ENCODE results near the gene MCM5. TPM values are rescaled to one million over a fixed set of nuclear protein-coding genes. Genes with fewer than 3 reads are reported as not detected.
"Not testable (repeated sequence)": the region's sequence is repeated elsewhere in the genome, so short reads cannot be mapped to it uniquely, and the experiment has no call there.

Gene MCM5
- polyA plus RNA-seq, 3 donors: 63.6 to 69.0 (median 64.1) TPM

DNA sequence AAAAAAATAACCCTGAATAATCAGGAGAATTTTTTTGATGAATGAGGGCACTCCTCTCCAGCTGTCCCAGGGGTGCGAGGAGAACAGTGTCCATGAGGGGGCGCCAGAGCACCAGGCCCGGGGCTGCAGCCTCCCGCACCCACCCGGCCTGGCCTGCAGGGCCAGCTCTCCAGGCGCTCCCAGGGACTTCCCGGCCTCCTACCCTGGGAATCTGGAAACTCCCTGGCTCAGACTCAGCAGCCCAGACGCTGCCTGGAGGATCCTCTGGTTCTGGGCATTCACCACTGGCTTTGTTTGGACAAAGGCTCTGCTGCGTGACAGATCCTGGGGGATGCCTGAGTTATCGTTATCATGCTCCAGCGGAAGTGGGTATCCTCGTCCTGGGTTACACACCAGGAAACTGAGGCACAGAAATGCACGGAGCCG is 31.0 kb downstream of the MCM5 start:
- DNase-seq (ENCODE audit: low read depth in 3 of 3, low spot score in 2 of 3): peak; percentile 36 to 57 (median 57)

DNA sequence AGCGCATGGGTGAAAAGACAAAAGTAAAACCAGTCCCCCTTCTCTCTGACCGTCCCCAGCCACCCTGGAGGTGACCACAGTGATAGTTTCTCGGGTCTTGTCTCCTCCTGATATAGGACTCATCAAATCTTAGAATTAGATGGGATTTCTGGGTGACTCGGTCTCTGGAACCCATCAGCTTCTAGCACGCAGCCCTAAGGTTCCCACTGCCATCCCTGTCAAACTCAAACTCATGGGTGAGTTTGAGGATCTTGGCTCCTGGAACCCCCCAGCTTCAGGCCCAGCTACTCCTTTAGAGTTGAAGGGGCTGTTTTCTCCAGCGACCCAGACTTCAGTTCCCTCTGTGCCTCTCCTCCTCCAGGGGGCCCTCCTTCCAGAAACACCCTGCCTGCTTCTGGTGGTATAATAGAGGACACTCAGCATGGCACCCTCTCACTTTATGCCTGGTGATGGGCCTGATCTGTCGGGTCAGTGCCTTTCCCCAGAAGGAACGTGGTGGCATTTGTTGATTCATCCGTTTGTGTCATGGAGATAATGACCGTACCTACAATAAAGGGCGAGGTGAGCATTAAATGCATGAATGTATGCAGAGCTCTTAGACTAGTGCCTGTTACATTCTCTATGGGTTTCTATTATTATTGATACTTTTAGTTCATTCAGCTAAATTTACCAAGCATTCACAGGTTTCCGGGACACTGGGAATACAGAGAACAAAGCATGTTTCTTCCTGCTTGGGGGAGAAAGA is 31.7 kb downstream of the MCM5 start:
- DNase-seq (ENCODE audit: low read depth in 3 of 3, low spot score in 2 of 3): no peak

DNA sequence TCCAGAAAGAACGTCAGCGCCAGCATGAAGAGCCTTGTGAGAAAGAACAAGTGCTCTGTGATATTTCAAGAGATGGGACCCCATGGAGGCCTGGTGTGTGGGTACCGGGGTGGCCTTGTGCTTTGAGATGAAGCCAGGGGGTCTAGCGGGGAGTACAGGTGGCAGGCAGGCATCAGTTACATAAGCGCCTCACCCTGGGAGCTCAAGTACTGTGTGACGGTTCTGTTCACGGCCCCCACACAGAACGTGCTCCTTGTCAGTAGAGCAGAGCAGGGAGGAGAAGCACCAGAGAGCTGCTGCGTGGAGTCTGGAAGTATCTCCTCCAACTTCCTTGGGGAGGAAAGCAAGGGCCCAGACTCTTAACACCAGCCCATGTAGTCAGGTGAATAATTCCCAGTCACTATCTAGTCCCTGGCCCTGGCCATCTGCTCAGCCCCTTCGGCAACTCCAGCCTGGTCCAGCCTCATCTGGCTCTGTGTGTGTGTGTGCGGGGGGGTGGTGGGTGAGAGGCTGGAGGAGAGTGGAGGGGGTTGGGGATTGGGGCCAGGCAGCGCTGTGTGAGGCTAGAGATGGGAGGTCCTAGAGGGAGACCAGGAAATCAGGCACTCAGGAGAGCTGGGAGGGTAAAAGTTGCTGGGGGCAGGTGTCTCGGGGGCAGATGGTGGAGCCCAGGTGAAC is 32.4 kb downstream of the MCM5 start:
- no peak for DNase-seq (ENCODE audit: low read depth in 3 of 3, low spot score in 2 of 3)

DNA sequence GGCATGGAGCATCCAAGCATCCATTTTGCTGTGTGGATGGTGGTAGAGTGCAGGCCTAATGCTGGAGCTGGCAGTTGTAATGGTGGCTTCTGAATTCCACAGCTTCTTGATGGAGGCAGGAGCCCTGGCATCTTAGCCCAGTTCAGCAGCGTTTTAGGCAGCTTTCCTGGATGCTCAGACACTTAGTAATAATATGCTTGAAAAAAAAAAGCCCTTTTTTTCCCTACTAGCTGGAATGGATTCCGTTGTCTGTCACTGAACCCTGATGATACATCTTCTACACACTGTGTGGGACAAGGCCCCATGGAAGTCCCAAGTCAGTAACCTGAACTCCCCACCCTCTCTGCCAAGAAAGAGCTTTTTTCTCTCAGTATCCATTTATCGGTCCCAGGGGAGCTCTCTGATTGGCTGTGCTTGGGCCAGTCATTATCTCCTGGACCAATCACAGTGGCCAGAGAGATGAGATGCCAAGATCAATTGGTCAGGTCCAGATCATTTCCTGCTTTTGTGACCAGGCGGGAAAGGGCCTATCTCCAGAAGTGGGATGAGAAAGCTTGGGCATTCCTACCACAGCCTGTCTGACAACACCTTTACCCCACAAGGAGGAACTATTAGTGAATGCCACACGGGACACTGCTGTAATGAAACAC is 34.2 kb downstream of the MCM5 start:
- no peak for DNase-seq (ENCODE audit: low read depth in 3 of 3, low spot score in 2 of 3)

DNA sequence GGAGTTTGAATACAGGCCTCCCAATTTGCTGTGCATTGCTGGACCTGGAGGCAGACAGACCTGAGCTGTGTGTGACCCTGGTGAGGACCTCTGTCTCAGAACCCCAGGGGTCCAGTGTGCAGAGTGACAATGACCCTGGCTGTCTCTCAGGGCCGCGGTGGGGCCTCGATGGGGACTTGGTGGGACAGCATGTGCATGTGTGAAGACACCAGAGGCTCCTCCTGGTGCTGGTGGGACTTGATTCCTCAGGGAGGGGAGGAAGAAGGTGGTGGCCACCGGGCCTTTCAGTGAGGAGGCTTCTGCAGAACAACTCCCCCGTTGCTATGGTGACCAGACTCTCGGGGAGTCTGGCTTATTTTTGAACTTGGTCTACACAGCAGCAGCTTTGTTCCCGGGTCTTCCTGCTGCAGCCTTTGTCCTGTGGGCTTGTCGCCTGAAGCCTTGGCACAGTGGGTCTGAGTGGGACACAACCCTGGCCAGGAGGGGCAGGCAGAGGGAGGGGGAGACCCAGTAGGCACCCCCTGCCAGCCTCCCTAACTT is 35.3 kb downstream of the MCM5 start:
- no peak for DNase-seq (ENCODE audit: low read depth in 3 of 3, low spot score in 2 of 3)

DNA sequence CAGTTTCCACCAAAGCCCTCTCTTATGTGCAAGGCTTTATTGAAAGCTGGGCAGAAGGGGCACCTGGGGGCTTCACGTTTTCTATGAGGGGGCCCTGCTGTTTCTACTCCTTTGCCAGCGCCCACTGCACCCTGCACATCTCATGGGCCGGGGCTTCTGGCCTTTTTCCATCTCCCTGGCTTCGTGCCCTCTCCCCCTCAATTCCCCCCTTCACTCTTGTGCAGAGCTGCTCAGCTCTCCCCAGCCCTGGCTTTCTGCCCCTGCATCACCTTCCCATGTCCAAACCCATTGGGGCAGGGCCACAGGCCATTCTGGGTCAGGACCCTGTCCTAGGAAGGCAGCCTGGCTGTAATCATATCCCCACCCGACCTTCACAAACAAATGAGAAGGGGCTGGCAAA is 36.5 kb downstream of the MCM5 start:
- no peak for DNase-seq (ENCODE audit: low read depth in 3 of 3, low spot score in 2 of 3)

DNA sequence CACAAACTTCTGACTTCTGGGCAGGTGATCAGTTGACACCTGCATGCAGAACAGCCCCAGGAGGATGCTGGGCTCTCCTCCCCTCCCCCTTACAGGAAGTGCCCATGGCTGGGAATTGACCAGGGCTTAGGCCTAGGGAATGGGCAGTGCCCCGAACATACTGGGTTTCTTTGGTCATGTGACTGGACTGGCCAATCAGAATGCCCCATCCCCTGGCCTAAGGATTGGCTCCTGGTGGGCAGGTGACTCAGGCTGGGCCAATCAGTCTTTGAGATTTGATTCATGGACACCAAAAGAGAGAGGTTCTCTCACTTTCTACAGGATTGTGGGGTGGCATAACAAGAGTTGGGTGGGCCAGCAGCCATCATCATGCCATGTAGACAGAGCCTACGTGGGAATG is 37.1 kb downstream of the MCM5 start:
- DNase-seq (ENCODE audit: low read depth in 3 of 3, low spot score in 2 of 3): no peak

DNA sequence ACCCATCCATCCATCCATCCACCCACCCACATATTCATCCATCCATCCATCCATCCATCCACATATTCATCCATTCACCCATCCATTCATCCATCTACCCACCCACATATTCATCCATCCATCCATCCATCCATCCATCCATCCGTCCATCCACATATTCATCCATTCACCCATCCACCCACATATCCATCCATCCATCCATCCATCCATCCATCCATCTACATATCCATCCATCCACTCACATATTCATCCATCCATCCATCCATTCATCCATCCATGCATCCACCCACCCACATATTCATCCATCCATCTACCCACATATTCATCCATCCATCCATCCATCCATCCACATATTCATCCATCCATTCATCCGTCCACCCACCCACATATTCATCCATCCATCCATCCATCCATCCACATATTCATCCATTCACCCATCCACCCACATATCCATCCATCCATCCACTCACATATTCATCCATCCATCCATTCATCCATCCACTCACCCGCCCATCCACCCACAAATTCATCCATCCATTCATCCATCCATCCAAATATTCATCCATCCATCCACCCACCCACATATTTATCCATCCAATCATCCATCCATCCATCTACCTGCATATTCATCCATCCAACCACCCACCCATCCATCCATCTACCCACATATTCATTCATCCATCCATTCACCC is 38.9 kb downstream of the MCM5 start:
- DNase-seq (ENCODE audit: low read depth in 3 of 3, low spot score in 2 of 3): not testable (repeated sequence)

DNA sequence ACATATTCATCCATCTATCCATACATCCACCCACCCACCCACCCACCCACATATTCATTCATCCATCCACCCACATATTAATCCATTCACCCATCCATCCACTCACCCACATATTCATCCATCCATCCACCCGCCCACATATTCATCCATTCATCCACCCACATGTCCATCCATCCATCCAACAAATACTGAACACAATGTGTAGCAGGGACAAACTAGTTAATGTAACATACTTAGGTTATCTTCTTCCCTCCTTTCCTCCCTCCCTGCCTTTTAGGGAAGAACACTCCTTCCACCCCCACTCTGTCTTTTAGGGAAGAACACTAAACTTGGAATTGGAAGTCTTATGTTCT is 39.4 kb downstream of the MCM5 start:
- DNase-seq (ENCODE audit: low read depth in 3 of 3, low spot score in 2 of 3): no peak

DNA sequence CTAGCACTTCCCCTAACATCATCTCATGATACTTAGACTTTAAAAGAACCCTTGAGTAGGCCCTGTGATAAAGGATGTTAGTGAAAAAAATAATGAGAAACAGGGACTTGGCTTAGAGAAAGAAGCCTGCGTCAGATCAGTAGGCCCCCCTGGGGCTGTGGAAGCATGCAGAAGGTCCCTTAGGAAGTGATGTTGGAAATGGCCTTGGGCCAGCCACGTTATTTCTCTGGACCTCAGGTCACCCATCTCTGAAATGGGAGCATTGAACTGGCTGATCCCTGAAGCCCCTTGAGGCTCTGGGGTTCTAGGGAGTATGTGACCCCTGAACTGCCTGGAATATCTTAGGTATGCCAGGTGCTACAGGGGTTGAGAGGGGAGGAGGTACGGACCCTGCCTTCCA is 40.2 kb downstream of the MCM5 start:
- no peak for DNase-seq (ENCODE audit: low read depth in 3 of 3, low spot score in 2 of 3)

DNA sequence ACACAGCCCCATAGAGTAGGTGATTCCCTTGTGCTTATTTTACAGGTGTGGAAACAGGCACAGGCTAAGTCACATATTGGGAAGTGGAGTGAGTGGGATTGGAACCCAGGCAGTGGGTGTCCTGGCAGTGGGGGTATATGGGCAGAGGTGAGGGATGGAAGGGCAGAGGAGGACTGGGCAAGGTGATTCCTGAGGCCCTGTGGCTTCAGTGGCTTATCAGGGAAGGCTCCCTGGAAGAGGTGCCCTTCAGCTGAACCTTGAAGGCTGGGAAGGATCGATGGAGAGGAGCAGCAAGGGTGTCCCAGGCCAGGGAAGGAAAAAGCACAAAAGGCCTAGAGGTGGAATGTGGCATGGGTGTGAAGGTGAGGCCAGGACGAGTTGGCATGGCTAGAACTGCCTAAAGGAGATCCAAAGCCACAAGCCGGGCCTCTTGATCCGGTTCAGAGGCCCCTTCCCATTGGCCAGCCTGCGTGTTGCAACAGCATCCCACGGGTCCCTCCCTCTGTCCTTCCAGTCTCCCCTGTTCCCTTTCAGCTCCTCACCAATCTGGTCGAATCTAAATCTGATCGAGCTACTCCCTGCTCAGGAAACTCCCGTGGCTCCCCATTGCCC is 41.7 kb downstream of the MCM5 start:
- no peak for DNase-seq (ENCODE audit: low read depth in 3 of 3, low spot score in 2 of 3)

DNA sequence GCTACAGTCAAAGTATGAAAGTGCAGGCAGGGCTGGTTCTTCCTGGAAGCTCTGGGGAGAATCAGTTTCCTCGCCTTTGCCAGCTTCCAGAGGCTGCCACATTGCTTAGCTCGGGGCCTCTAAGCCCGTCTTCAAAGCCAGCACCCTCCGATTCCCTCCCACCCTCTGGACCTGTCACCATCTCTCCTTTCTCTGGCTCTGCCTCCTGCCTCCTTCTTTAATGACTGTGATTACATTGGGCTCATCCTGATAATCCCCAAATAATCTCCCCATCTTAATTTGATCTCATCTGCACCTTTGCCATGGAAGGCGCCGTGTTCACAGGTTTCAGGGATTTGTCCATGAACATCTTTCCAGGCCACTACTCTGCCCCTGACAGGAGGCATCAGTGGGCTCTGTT is 42.5 kb downstream of the MCM5 start:
- DNase-seq (ENCODE audit: low read depth in 3 of 3, low spot score in 2 of 3): no peak

DNA sequence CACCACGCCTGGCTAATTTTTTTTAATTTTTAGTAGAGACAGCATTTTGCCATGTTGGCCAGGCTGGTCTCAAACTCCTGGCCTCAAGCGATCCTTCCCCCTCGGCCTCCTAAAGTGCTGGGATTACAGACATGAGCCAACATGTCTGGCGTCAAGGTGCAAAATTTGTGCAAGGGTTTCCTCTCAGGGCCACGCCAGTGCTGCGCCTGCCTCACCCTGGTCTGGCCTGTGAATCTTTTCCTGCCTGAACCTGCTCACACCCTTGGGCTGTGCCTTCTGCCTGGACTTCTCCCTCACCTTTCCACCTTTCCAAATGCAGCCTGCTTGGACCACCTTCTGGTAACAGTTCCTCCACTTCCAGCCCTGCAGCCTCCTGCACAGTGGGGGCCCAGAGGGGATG is 43.4 kb downstream of the MCM5 start:
- no peak for DNase-seq (ENCODE audit: low read depth in 3 of 3, low spot score in 2 of 3)

DNA sequence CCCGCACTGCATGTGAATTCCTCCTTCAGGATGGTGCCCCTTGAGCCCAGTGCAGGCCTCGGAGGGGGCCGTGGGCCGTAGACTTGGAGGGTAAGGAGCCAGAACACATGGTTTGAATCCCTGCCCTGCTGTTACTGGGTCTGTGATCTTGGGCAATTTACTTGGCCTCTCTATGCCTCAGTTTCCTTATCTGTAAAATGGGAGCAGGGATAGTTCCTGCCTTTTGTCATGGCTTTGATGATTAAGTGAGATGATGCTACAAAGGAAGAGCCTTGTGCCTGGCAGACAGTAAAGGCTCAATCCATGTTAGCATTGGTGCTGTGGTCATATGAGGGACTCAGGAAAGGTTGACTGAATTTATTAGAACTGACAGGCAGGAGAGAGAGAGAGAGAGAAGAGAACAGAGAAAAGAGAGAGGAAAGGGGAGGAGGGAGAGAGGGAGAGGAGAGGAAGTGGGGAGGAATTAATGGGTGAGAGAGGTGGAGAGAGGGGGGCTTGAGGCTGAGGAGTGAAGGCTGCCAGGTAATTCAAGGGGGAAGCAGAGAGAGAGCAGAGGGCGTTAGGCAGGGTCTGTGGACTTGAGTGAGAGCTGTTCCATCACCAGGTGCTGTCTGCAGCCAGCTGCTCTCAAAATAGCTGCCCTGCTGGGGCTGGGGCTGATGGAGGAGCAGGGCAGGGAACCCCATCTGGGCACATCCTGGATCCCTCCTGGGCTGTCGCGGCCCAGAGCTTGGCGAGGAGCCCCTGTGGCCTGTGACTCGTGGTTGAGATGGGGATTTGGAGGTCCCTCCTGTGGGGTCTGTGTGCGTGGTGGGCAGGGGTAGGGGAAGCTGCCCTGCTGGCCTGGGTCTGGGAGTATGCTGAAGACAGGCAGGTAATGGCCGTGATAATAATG is 44.1 kb downstream of the MCM5 start:
- DNase-seq (ENCODE audit: low read depth in 3 of 3, low spot score in 2 of 3): no peak

DNA sequence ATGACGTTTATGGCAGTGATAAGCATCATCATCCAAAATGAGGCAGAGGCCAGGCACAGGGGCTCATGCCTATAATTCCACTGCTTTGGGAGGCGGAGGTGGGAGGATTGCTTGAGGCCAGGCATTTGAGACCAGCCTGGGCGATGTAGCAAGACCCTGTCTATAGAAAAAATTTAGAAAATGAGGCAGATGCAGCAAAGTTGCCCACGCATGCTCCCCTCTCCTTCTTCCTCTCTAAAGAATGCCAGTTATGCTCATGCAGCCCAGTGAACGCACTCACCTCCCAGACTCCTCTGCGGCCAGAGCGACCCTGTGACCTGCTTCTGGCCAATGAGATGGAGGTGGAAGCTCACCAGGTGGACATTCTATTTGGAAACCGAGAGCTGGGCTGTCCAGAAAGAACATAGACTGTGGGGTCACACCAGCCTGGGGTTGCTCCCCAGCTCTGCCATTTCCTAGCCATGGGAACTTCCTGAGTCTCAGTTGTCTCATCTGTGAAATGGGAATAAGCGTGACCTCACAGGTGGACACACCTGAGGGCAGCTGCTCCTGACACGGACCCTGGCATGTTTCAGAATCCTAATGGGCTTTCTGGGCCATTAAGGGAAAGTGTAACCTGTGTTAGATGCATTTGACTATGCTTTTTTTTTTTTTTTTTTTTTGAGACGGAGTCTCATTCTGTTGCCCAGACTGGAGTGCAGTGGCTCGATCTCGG is 44.9 kb downstream of the MCM5 start:
- DNase-seq (ENCODE audit: low read depth in 3 of 3, low spot score in 2 of 3): no peak

DNA sequence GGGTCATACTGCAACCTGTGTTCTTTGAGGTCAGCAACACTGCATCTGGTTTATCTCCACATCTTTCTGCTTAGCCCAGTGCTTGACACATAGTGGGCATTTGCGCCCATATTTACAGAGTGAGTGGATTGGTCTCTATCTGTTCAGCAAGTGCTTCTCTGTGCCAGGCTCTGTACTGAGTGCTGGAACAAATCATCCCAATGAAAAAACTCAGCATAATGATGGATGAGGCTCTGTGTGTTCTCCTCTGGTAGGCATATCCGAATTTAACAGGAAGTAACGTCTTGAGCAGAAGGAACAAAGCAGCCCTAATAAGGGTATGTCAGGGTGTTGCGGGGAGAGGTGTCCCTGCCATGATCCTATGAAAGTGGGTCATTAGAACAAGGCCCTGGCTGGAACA is 46.0 kb downstream of the MCM5 start:
- DNase-seq (ENCODE audit: low read depth in 3 of 3, low spot score in 2 of 3): no peak

DNA sequence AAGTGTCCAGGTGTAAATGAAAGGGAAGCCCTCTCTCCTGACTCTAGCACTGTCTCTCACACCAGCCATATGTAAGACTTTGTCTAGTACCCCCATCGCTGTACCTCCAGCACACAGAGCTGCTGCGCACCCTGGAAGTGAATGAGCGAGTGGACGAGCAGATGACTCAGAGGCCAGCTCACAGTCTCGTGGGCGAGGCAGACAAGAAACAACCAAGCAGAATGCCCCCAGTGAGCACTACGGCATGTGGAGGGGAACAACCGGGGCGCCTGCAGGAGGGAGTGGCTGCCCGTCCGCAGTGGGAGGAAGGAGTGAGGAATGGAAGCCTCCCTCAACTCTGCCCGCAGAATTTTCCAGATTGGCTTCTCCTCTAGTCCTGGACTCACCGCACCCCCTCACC is 46.4 kb downstream of the MCM5 start:
- no peak for DNase-seq (ENCODE audit: low read depth in 3 of 3, low spot score in 2 of 3)

DNA sequence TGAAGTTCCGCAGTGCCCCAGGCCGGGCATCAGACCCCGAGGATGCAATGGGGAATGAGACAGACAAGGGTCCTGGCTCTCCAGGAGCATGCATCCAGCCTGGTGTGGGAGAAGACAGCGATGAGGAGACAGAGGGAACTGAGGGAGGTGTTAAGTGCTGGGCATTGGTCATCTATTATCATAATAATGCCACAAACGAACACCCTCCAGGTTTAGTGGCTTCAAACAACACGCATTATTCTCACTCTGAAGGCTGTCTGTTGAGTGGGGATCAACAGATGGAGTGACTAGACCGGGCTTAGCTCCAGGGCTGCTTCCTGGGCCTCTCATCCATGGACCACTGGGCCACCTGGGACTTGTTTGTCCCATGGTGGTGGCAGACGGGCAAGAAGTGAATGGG is 48.6 kb downstream of the MCM5 start:
- no peak for DNase-seq (ENCODE audit: low read depth in 3 of 3, low spot score in 2 of 3)
